Upper lobe of right lung (tissue), 1 donor: ENCODE measurements around the gene PTN. TPM values are rescaled to one million over a fixed set of nuclear protein-coding genes. Genes with fewer than 3 reads are reported as not detected.
"Not testable (repeated sequence)": the region's sequence is repeated elsewhere in the genome, so short reads cannot be mapped to it uniquely, and the experiment has no call there.

Source experiments
- ATAC-seq: fragments of 200-7000 bp; cut with Tn5 transposase; one replicate; pipeline ENCODE4 v1.9.1; 2020; ENCODE audit warnings: mild to moderate bottlenecking, moderate library complexity
- DNase-seq: peaks from one replicate; pipeline ENCODE4 v3.0.0-alpha.2; 2020
- H3K27ac ChIP-seq: fragments of 200-600 bp; one replicate; pipeline ENCODE4 v1.8.0; 2022
- H3K27me3 ChIP-seq: fragments of 200-600 bp; one replicate; pipeline ENCODE4 v1.8.0; 2022; ENCODE audit warnings: mild to moderate bottlenecking
- H3K36me3 ChIP-seq: fragments of 200-600 bp; one replicate; pipeline ENCODE4 v1.8.0; 2022
- H3K4me1 ChIP-seq: fragments of 200-600 bp; one replicate; pipeline ENCODE4 v1.8.0; 2022
- H3K4me3 ChIP-seq: fragments of 200-600 bp; one replicate; pipeline ENCODE4 v1.8.0; 2022; ENCODE audit warnings: mild to moderate bottlenecking
- H3K9me3 ChIP-seq: fragments of 200-600 bp; one replicate; pipeline ENCODE4 v1.8.0; 2022
- intact Hi-C: fragments of 100-400 bp; cut with DNase I; formaldehyde crosslinking; loops from one replicate; pipeline ENCODE4 v1.11.0; 2022
- total RNA-seq: library from RNA; stranded (reverse); fragmentation: NEBNext Ultra II Directional; extraction: Animal tissue kit (Norgen Biotek cat#: 25700); gene quantifications from one replicate; pipeline ENCODE4 v1.2.1, GENCODE V29; 2021
- TF ChIP-seq, protein P1 (sequence below): fragments of 200-600 bp; IDR thresholded peaks from one replicate; pipeline ENCODE4 v1.8.0; 2022; ENCODE audit warnings: antibody characterized with exemption
- donor health status: DM: no; HTN: yes; CAD: no; lungs with severe emphysema.

PTN gene
- total RNA-seq, 1 donor from 2014 or later = 5.4 TPM

DNA sequence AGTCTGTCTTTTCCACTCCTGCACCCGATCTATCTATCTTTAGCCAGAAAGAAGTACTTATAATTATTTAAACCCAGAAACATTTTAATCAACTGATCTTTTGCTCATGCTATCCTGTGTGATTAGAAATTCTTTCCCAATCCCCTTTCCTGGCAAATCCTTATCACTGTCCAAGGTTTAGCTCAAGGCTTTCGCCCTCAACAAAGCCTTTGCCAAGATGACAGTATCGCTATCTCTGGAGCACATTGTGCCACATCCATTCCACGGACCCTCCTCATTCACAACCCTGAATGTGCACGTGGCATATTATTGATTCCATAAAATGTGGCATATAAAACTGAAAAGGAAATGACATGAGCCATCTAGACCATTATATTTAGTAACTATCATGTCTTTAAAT, 71.3 kb downstream of the PTN start:
- intact Hi-C loops = no loop called here
- DNase-seq (no peak), ATAC-seq (no peak)
- no peaks in the 10 kb centered on the region for H3K27me3 ChIP-seq
- H3K9me3 ChIP-seq = no peaks in the 10 kb centered on the region
- no peak overlapping the region for H3K27ac ChIP-seq
- TF ChIP-seq, protein P1, sequence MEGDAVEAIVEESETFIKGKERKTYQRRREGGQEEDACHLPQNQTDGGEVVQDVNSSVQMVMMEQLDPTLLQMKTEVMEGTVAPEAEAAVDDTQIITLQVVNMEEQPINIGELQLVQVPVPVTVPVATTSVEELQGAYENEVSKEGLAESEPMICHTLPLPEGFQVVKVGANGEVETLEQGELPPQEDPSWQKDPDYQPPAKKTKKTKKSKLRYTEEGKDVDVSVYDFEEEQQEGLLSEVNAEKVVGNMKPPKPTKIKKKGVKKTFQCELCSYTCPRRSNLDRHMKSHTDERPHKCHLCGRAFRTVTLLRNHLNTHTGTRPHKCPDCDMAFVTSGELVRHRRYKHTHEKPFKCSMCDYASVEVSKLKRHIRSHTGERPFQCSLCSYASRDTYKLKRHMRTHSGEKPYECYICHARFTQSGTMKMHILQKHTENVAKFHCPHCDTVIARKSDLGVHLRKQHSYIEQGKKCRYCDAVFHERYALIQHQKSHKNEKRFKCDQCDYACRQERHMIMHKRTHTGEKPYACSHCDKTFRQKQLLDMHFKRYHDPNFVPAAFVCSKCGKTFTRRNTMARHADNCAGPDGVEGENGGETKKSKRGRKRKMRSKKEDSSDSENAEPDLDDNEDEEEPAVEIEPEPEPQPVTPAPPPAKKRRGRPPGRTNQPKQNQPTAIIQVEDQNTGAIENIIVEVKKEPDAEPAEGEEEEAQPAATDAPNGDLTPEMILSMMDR = no peak
- no peaks in the 10 kb centered on the region for H3K36me3 ChIP-seq
- H3K4me1 ChIP-seq = no peaks in the 10 kb centered on the region
- no peak overlapping the region for H3K4me3 ChIP-seq

DNA sequence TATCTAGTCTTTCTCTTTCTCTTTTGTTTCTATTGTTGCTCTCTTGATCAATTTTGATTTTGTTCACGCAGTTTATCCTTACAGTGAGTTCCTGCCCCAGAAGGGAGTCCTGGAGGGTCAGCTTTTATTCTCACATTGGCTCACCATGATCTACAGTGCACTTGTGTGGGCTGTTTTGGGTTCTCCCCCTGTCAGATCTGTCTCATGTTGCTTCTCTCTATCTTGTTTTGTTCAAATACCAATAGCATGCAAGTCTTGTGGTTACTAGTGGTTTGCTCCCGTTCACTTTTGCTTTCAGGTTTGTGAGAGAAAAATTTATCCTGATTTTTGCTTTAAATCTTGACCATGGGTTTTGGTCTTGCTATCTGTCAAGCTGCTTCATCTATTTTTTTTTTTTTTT, 74.3 kb downstream of the PTN start:
- TF ChIP-seq, protein P1 = no peak
- intact Hi-C loops = no loop called here
- Histone ChIP-seq H3K36me3 (no peaks in the 10 kb centered on the region), H3K4me1 (no peaks in the 10 kb centered on the region), H3K9me3 (no peaks in the 10 kb centered on the region), H3K27me3 (no peaks in the 10 kb centered on the region), H3K4me3 (no peak overlapping the region), H3K27ac (no peak overlapping the region)
- ATAC-seq = no peak
- DNase-seq = no peak

DNA sequence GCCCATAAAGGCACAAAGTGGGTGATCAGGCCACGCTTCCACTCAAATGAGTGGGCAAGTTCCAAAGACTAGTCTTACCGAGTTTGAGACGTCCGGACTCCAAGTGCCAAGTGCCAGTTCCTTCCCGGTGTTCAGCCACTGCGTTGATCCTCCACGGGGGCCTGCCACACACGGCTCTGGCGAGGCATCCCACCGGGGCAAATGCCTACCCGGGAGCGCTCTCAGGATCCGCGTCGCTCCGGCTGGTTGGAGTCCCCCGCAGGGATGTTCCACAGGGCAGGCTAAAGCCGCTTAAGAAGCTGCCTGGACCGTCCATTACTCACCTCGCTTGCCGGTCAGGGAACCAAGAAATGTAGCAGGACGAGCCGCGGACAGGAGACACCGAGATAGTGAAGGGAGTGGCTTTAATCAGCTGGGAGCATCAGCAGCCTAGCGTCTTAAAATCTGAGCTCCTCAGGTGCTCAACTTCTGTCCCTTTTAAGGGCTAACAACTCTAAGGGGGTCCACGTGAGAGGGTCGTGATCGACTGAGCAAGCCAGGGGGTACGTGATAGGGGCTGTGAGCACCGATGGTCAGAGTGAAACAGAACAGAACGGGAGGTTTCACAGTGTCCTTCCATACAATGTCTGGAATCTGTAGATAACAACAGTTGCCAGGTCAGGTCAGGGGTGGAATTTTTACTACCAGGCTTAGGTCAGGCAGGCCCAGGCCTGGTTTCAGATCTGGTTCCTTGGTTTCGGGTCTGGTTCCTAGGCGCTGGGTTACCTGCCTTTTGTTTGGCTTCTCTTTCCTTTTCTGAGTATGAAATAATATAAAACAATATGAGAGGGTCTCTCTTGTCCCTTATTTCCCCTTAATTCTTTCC, 75.3 kb downstream of the PTN start:
- H3K27ac ChIP-seq, H3K27me3 ChIP-seq, H3K36me3 ChIP-seq, H3K4me3 ChIP-seq, H3K4me1 ChIP-seq, H3K9me3 ChIP-seq, ATAC-seq, intact Hi-C loops, DNase-seq: not testable (repeated sequence)

DNA sequence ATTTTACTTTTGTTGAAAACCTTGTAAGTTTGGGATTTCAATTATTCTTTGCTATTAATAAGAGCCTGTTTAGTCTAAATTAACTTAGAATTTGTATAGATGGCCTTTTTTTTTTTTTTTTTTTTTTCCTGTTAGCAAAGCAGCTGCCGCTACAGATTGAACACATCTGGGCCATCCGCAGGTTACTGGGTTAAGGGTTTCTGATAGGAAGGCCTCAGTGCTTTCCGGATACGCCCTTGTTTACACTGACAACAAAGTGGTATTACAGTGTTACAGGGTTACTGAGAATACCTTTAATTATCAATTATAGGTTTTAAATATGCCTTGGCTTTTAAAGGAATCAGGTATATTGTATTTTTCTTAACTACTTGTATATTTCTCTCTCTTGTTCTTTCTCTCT, 76.8 kb downstream of the PTN start:
- DNase-seq = no peak
- Histone ChIP-seq H3K27ac (no peak overlapping the region), H3K4me3 (no peak overlapping the region), H3K9me3 (no peaks in the 10 kb centered on the region), H3K4me1 (no peaks in the 10 kb centered on the region), H3K27me3 (no peaks in the 10 kb centered on the region), H3K36me3 (no peaks in the 10 kb centered on the region)
- intact Hi-C loops = no loop called here
- ATAC-seq = no peak
- TF ChIP-seq, protein P1 = no peak

DNA sequence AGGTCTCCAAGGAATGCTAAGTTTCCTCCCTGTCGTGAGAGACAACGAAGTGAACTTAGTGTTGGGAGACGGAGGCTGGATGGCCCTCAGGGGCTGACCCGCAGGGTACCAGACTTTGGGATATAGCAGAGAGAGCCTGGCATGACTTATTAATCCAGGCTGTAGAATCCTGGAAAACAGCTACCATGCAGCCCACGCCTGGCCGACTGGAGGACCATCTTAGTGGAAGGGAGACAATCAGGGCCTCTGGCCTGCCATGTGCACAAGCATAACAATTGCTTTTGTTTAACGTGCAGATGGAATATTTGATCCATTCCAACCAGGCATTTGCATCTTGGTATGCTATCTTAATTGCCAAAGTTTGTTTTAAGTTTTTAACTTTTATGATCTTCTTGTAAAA, 78.1 kb downstream of the PTN start:
- H3K4me3 ChIP-seq, ATAC-seq, H3K36me3 ChIP-seq, H3K27ac ChIP-seq, H3K4me1 ChIP-seq, H3K27me3 ChIP-seq, DNase-seq, H3K9me3 ChIP-seq, intact Hi-C loops: not testable (repeated sequence)

DNA sequence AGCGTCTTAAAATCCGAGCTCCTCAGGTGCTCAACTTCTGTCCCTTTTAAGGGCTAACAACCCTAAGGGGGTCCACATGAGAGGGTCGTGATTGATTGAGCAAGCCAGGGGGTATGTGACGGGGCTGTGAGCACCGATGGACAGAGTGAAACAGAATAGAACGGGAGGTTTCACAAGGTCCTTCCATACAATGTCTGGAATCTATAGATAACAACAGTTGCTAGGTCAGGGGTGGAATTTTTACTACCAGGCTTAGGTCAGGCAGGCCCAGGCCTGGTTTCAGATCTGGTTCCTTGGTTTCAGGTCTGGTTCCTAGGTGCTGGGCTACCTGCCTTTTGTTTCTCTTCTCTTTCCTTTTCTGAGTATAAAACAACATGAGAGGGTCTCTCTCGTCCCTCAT, 80.9 kb downstream of the PTN start:
- intact Hi-C loops = no loop called here
- no peaks in the 10 kb centered on the region for H3K4me1 ChIP-seq

More for the DNA sequence above, 80.9 kb downstream of the PTN start:
- Histone ChIP-seq H3K36me3 (no peaks in the 10 kb centered on the region), H3K4me3 (no peak overlapping the region), H3K9me3 (no peaks in the 10 kb centered on the region), H3K27ac (no peak overlapping the region), H3K27me3 (no peaks in the 10 kb centered on the region)
- TF ChIP-seq, protein P1 = no peak
- ATAC-seq (no peak), DNase-seq (no peak)
